Activated T-helper 17 cell treated with anti-CD3 and anti-CD28 coated beads, Interleukin-2, amount 50 U/mL, for 72 hours (primary cell): ENCODE results near the gene LGALS16. TPM values are rescaled to one million over a fixed set of nuclear protein-coding genes. Genes with fewer than 3 reads are reported as not detected.
"Not testable (repeated sequence)": the region's sequence is repeated elsewhere in the genome, so short reads cannot be mapped to it uniquely, and the experiment has no call there.

ENCODE experiments used
- ATAC-seq: fragments of 150-1000 bp; cut with Tn5 transposase; replicated peaks from 2 replicates; pipeline ENCODE4 v1.10.0; 2021; ENCODE audit warnings: mild to moderate bottlenecking, moderate library complexity
- H3K27ac Mint-ChIP-seq: one replicate; pipeline ENCODE4 v1.8.0; 2022; ENCODE audit warnings: mixed read lengths
- H3K27me3 Mint-ChIP-seq: one replicate; pipeline ENCODE4 v1.8.0; 2022; ENCODE audit warnings: mixed read lengths
- H3K36me3 Mint-ChIP-seq: one replicate; pipeline ENCODE4 v1.8.0; 2022; ENCODE audit warnings: low read depth, mild to moderate bottlenecking, mixed read lengths
- H3K4me1 Mint-ChIP-seq: one replicate; pipeline ENCODE4 v1.8.0; 2022; ENCODE audit warnings: mixed read lengths
- H3K4me3 Mint-ChIP-seq: one replicate; pipeline ENCODE4 v1.8.0; 2022; ENCODE audit warnings: mild to moderate bottlenecking, mixed read lengths
- H3K9me3 Mint-ChIP-seq: one replicate; pipeline ENCODE4 v1.8.0; 2022; ENCODE audit warnings: mixed read lengths
- total RNA-seq, 2 donors: library from RNA; stranded (reverse); gene quantifications; one replicate each; pipeline ENCODE4 v1.2.3, GENCODE V29; 2022

Gene LGALS16, protein sequence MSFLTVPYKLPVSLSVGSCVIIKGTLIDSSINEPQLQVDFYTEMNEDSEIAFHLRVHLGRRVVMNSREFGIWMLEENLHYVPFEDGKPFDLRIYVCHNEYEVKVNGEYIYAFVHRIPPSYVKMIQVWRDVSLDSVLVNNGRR
- total RNA-seq = not detected

DNA sequence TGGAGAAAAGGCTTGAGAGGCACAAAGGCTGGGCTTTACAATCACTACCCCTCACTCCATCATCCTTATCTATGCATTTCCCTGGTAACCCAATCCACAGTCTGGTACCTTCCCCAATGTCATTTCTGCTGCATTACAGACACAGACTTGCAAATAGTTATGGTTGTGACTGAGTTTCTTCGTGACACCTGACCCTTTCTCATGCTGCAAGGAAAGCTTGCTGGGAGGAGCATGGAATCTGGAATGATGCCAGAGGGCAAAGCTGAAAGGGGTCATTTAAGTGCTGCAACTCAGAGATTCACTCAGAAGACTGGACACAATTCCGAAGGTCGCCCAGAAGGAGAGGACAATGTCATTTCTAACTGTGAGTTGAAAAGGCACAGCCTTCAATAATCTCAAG lies at the start of gene LGALS16:
Gene LGALS16, plus strand, starts transcription at position 301 of the 400 bp plus-strand sequence. Its CDS starts 49 bp downstream, at position 350.
- H3K36me3 Mint-ChIP-seq = no peaks in the 10 kb centered on the region
- no peak within 1 kb of the TSS for H3K4me3 Mint-ChIP-seq
- peaks cover 29% of the 10 kb centered on the region for H3K27me3 Mint-ChIP-seq
- ATAC-seq = no peak
- H3K9me3 Mint-ChIP-seq = no peaks in the 10 kb centered on the region
- no peaks in the 10 kb centered on the region for H3K4me1 Mint-ChIP-seq
- H3K27ac Mint-ChIP-seq = no peak within 1 kb of the TSS

- no peak for ATAC-seq
- Mint-ChIP-seq H3K36me3 (no peaks in the 10 kb centered on the region), H3K27ac (no peak overlapping the region), H3K4me1 (no peaks in the 10 kb centered on the region), H3K9me3 (no peaks in the 10 kb centered on the region), H3K27me3 (peaks cover 15% of the 10 kb centered on the region), H3K4me3 (no peak overlapping the region)
These were observed 48.7 kb upstream of the LGALS16 start for GRCh38 chr19:39607021-39607420.

DNA sequence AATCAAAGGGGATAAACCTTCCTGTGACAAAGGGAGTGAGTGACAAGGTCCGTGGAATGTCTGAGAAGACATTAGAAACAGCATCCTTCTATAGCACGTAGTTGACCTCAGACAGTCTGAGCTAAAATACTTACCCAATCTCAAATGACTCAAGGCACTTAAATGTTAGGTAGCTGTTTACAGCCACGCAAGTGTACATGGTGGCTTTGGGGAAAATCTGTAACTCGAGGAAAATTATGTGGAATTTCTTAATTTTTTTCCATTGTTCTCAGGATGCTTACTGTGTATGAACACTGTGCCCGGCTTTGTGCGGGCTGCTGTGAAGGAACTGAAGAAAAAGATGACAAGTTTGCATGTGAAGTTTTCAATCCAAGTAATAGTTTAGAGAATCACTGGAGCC lies 48.2 kb upstream of the LGALS16 start:
- H3K36me3 Mint-ChIP-seq = no peaks in the 10 kb centered on the region
- H3K27ac Mint-ChIP-seq = no peak overlapping the region
- H3K4me1 Mint-ChIP-seq = no peaks in the 10 kb centered on the region
- H3K9me3 Mint-ChIP-seq = no peaks in the 10 kb centered on the region
- no peak for ATAC-seq
- no peak overlapping the region for H3K4me3 Mint-ChIP-seq
- H3K27me3 Mint-ChIP-seq = peaks cover 12% of the 10 kb centered on the region

- H3K4me3 Mint-ChIP-seq = no peak overlapping the region
- H3K36me3 Mint-ChIP-seq = no peaks in the 10 kb centered on the region
- ATAC-seq = no peak
- no peaks in the 10 kb centered on the region for H3K4me1 Mint-ChIP-seq
- H3K27ac Mint-ChIP-seq = no peak overlapping the region
- peaks cover 8% of the 10 kb centered on the region for H3K27me3 Mint-ChIP-seq
- H3K9me3 Mint-ChIP-seq = peaks cover 4% of the 10 kb centered on the region
These were observed 42.1 kb upstream of the LGALS16 start for GRCh38 chr19:39613597-39613996.

DNA sequence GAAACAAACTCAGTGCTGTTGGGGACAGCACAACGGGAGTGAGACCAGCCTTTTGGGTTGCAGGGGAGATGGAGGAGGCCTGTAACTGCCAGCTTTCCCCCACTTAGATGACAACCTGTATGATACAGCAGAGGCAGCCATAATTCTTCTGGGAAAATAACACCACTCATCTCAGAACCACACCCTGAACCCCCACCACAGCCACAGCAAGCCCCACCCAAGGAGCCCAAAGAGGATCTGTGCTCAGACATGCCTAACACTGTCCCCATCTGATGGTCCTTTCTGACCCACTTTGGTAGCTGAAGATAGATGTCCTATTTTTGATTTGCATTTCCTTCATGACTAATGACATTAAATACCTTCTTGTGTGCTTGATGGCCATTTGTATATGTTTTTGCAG lies 38.0 kb upstream of the LGALS16 start:
- H3K27me3 Mint-ChIP-seq = peaks cover 42% of the 10 kb centered on the region
- H3K4me1 Mint-ChIP-seq = no peaks in the 10 kb centered on the region
- no peaks in the 10 kb centered on the region for H3K36me3 Mint-ChIP-seq
- no peak for ATAC-seq
- H3K4me3 Mint-ChIP-seq = no peak overlapping the region
- H3K27ac Mint-ChIP-seq = no peak overlapping the region
- H3K9me3 Mint-ChIP-seq = peaks cover 4% of the 10 kb centered on the region

GRCh38 chr19:39623946-39624345 lies 31.8 kb upstream of the LGALS16 start:
- H3K4me1 Mint-ChIP-seq = no peaks in the 10 kb centered on the region
- peaks cover 58% of the 10 kb centered on the region for H3K27me3 Mint-ChIP-seq
- no peak for ATAC-seq
- H3K9me3 Mint-ChIP-seq = no peaks in the 10 kb centered on the region
- H3K27ac Mint-ChIP-seq = no peak overlapping the region
- no peaks in the 10 kb centered on the region for H3K36me3 Mint-ChIP-seq
- no peak overlapping the region for H3K4me3 Mint-ChIP-seq

- H3K4me1 Mint-ChIP-seq, H3K9me3 Mint-ChIP-seq, H3K27ac Mint-ChIP-seq, ATAC-seq, H3K36me3 Mint-ChIP-seq, H3K4me3 Mint-ChIP-seq: not testable (repeated sequence)
- H3K27me3 Mint-ChIP-seq = peaks cover 35% of the 10 kb centered on the region
These were observed 28.1 kb upstream of the LGALS16 start for GRCh38 chr19:39627631-39628030.

- H3K9me3 Mint-ChIP-seq = no peaks in the 10 kb centered on the region
- no peak for ATAC-seq
- no peaks in the 10 kb centered on the region for H3K4me1 Mint-ChIP-seq
These were observed 24.5 kb upstream of the LGALS16 start for GRCh38 chr19:39631178-39631577.

GRCh38 chr19:39631626-39632025 lies 24.1 kb upstream of the LGALS16 start:
- Mint-ChIP-seq H3K36me3 (no peaks in the 10 kb centered on the region), H3K9me3 (no peaks in the 10 kb centered on the region), H3K27ac (no peak overlapping the region), H3K4me3 (no peak overlapping the region), H3K27me3 (peaks cover 39% of the 10 kb centered on the region), H3K4me1 (no peaks in the 10 kb centered on the region)
- ATAC-seq = no peak

More at GRCh38 chr19:39631178-39631577, 24.5 kb upstream of the LGALS16 start:
- Mint-ChIP-seq H3K36me3 (no peaks in the 10 kb centered on the region), H3K27me3 (peaks cover 36% of the 10 kb centered on the region), H3K4me3 (no peak overlapping the region), H3K27ac (no peak overlapping the region)

DNA sequence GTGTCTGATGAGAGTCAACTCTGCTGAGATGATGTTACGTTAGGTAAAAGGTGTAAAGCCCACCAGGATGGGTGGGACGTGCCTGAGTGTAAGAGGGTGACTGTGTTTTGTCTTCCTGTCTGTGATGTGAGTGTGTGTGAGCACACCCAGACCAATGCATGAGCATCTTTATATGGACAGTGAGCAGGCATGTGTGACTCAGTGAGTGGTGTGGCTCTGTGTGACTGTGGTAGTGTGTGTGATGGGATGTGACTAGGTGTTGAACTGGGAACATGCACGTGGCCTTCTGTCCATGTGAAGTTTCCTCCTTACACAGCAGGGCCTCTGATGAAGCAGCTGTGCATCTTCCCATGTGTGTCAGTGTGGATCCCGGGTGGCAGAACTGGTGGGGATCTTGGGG lies 17.8 kb upstream of the LGALS16 start:
- H3K27me3 Mint-ChIP-seq = peaks cover 73% of the 10 kb centered on the region
- ATAC-seq = peak; percentile 66

GRCh38 chr19:39641773-39642172 lies 13.9 kb upstream of the LGALS16 start:
- peaks cover 62% of the 10 kb centered on the region for H3K27me3 Mint-ChIP-seq
- H3K4me1 Mint-ChIP-seq = peaks cover 6% of the 10 kb centered on the region
- no peaks in the 10 kb centered on the region for H3K36me3 Mint-ChIP-seq
- no peak overlapping the region for H3K27ac Mint-ChIP-seq
- no peak overlapping the region for H3K4me3 Mint-ChIP-seq
- H3K9me3 Mint-ChIP-seq = no peaks in the 10 kb centered on the region
- no peak for ATAC-seq

More for the DNA sequence above, 17.8 kb upstream of the LGALS16 start:
- peaks cover 6% of the 10 kb centered on the region for H3K4me1 Mint-ChIP-seq
- H3K36me3 Mint-ChIP-seq = no peaks in the 10 kb centered on the region
- no peaks in the 10 kb centered on the region for H3K9me3 Mint-ChIP-seq
- H3K27ac Mint-ChIP-seq = no peak overlapping the region
- no peak overlapping the region for H3K4me3 Mint-ChIP-seq

- ATAC-seq = no peak
- Mint-ChIP-seq H3K27ac (no peak overlapping the region), H3K9me3 (no peaks in the 10 kb centered on the region), H3K4me1 (no peaks in the 10 kb centered on the region), H3K4me3 (no peak overlapping the region), H3K27me3 (peaks cover 47% of the 10 kb centered on the region), H3K36me3 (no peaks in the 10 kb centered on the region)
These were observed 12.1 kb upstream of the LGALS16 start for GRCh38 chr19:39643591-39643990.

DNA sequence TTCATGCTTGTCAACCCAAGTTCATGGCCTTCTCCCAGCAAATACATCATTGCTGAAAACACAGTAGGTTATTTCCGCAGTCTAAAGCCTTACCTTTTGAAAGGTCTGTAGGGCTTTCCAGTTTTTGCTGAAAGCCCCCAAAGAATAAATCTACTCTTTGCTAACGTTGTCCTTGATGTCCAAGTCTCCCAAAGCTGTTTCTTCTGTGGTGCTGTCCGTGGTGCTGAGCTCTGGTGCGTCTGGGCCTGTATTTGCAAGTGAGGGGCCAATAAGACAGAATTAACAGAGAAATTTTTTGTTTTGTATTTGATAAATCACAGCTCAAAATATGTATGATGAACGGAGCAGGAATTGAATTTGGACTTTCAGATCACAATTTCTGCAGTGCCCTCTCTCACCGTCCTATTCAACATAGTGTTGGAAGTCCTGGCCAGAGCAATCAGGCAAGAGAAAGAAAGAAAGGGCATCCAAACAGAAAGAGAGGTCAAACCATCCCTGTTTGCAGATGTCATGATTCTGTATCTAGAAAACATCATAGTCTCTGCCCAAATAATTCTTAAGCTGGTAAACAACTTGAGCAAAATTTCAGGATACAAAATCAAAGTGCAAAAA lies 9.8 kb upstream of the LGALS16 start:
- Mint-ChIP-seq H3K27me3 (peaks cover 42% of the 10 kb centered on the region), H3K27ac (no peak overlapping the region), H3K36me3 (no peaks in the 10 kb centered on the region), H3K4me3 (no peak overlapping the region), H3K9me3 (no peaks in the 10 kb centered on the region), H3K4me1 (no peaks in the 10 kb centered on the region)
- ATAC-seq = no peak

DNA sequence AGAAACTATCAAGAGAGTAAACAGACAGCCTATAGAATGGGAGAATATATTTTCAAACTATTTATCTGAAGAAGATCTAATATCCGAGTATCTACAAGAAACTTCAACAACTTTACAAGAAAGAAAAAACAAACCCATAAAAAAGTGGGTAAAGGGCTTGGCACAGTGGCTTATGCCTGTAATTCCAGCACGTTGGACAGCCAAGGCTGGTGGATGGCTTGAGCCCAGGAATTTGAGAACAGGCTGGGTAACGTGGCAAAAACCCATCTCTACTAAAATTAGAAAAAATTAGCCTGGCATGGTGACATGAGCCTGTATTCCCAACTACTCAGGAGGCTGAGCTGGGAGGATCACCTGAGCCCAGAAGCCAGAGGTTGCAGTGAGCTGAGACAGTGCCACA lies 7.8 kb upstream of the LGALS16 start:
- Mint-ChIP-seq H3K36me3 (no peaks in the 10 kb centered on the region), H3K27me3 (peaks cover 38% of the 10 kb centered on the region), H3K9me3 (no peaks in the 10 kb centered on the region), H3K4me3 (no peak overlapping the region), H3K4me1 (no peaks in the 10 kb centered on the region), H3K27ac (no peak overlapping the region)
- ATAC-seq = no peak

GRCh38 chr19:39659791-39660190 lies 4.1 kb downstream of the LGALS16 start:
- Mint-ChIP-seq H3K27me3 (peaks cover 17% of the 10 kb centered on the region), H3K4me3 (no peak overlapping the region)
- ATAC-seq = no peak

More at GRCh38 chr19:39659791-39660190, 4.1 kb downstream of the LGALS16 start:
- Mint-ChIP-seq H3K27ac (no peak overlapping the region), H3K36me3 (no peaks in the 10 kb centered on the region), H3K4me1 (no peaks in the 10 kb centered on the region), H3K9me3 (no peaks in the 10 kb centered on the region)
